Spleen (tissue), 7 donors: Measurements from ENCODE around the gene HSPA2.

Experiments
- POLR2A ChIP-seq, 3 donors: fragments of 450-650 bp; IDR thresholded peaks; one replicate each; pipeline ENCODE4 v1.5.1; 2017; ENCODE audit warnings: antibody characterized with exemption in 3 of 3, mild to moderate bottlenecking in 1 of 3
- POLR2AphosphoS5 ChIP-seq, 3 donors: sonication (generic); formaldehyde crosslinking; IDR thresholded peaks; one replicate each; pipeline ENCODE4 v1.5.1; 2017; ENCODE audit warnings: antibody characterized with exemption in 3 of 3
- TF ChIP-seq, protein P1 (sequence below), 11 experiments: fragments of 200-600 bp in 7 of 11; fragments of 450-650 bp in 4 of 11; sonication (generic) in 4 of 11; IDR thresholded peaks in 8 of 11; conservative IDR thresholded peaks in 3 of 11; 1 replicate in 7 of 11; 2 replicates in 4 of 11; pipeline versions ENCODE4 v1.4.0 to v1.8.0; 2016 to 2021; ENCODE audit warnings: antibody characterized with exemption in 11 of 11, inconsistent platforms in 4 of 11, mild to moderate bottlenecking in 1 of 11
- donor health status: DM: no; HTN: no; CAD: no; lungs with moderate emphysema.
- donor health status: DM: no; HTN: no; CAD: no.
- donor health status: DM: no; HTN: no; CAD: no.

DNA sequence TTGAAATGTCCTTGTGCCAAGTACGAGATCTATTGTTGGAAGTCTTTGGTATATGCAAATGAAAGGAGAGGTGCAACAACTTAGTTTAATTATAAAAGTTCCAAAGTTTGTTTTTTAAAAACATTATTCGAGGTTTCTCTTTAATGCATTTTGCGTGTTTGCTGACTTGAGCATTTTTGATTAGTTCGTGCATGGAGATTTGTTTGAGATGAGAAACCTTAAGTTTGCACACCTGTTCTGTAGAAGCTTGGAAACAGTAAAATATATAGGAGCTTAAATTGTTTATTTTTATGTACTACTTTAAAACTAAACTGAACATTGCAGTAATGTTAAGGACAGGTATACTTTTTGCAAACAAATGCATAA lies 2.3 kb downstream of the HSPA2 start:
- TF ChIP-seq, protein P1, sequence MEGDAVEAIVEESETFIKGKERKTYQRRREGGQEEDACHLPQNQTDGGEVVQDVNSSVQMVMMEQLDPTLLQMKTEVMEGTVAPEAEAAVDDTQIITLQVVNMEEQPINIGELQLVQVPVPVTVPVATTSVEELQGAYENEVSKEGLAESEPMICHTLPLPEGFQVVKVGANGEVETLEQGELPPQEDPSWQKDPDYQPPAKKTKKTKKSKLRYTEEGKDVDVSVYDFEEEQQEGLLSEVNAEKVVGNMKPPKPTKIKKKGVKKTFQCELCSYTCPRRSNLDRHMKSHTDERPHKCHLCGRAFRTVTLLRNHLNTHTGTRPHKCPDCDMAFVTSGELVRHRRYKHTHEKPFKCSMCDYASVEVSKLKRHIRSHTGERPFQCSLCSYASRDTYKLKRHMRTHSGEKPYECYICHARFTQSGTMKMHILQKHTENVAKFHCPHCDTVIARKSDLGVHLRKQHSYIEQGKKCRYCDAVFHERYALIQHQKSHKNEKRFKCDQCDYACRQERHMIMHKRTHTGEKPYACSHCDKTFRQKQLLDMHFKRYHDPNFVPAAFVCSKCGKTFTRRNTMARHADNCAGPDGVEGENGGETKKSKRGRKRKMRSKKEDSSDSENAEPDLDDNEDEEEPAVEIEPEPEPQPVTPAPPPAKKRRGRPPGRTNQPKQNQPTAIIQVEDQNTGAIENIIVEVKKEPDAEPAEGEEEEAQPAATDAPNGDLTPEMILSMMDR (IDR thresholded peaks at IDR 0.05 in 8 of 11, conservative IDR thresholded peaks at IDR 0.05 in 3 of 11), result no peak
- TF ChIP-seq POLR2AphosphoS5 (IDR thresholded peaks at IDR 0.05) (no peak), POLR2A (IDR thresholded peaks at IDR 0.05) (no peak)
